ENCODE measurements around the gene PDPK1. TPM values are rescaled to one million over a fixed set of nuclear protein-coding genes. Genes with fewer than 3 reads are reported as not detected.
"Not testable (repeated sequence)": the region's sequence is repeated elsewhere in the genome, so short reads cannot be mapped to it uniquely, and the experiment has no call there.

Gene PDPK1
- total and polyA plus RNA-seq, 8 donors: 12.7 to 34.8 (median 30.9) TPM

DNA sequence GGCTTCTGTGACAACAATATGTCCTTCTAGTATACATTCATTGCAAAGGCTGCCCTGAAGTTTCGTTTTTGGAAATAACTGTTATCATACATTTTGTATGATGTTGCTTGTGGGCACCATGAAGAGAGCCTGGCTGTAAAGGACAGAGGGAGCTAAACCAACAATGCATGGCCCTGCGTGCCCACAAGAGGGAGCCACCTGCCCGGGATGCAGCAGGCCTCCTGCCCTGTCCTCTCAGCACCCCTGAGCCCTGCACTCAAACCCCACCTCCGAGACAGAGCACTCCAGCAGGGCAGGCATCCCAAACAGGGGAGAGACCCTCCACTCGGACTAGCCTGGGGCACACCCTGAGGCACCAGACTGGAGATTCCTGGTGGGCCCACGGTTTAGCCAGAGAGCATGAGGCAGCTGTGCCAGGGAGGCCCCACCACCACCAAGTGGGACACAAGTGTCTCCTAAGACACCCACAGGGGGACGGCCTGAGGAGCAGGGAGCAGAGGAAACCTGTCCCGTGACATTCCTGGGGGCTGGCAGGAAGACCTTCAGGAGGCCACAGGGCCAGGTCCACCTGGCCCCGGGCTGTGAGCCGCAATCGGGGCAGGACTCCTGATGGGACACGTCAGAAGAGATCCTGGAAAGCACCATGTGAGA, 101.4 kb downstream of the PDPK1 start:
- H3K4me3 ChIP-seq; H3K4me1 ChIP-seq; intact Hi-C loops (cut with DNase I); FAIRE-seq; H3K9me3 ChIP-seq; H3K36me3 ChIP-seq; H3K27me3 ChIP-seq; H3K27ac ChIP-seq: not testable (repeated sequence)
- WGBS, 2 donors: 0% methylated on average over 1 of the region's 12 CpGs
- TF ChIP-seq, protein P1, sequence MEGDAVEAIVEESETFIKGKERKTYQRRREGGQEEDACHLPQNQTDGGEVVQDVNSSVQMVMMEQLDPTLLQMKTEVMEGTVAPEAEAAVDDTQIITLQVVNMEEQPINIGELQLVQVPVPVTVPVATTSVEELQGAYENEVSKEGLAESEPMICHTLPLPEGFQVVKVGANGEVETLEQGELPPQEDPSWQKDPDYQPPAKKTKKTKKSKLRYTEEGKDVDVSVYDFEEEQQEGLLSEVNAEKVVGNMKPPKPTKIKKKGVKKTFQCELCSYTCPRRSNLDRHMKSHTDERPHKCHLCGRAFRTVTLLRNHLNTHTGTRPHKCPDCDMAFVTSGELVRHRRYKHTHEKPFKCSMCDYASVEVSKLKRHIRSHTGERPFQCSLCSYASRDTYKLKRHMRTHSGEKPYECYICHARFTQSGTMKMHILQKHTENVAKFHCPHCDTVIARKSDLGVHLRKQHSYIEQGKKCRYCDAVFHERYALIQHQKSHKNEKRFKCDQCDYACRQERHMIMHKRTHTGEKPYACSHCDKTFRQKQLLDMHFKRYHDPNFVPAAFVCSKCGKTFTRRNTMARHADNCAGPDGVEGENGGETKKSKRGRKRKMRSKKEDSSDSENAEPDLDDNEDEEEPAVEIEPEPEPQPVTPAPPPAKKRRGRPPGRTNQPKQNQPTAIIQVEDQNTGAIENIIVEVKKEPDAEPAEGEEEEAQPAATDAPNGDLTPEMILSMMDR (IDR thresholded peaks at IDR 0.05): peak in 1 of 4 donors; percentile 16
- DNase-seq: peak in 3 of 6 donors; percentile 55 to 66 (median 61)
- peak; percentile 66 to 93 (median 88) for ATAC-seq

DNA sequence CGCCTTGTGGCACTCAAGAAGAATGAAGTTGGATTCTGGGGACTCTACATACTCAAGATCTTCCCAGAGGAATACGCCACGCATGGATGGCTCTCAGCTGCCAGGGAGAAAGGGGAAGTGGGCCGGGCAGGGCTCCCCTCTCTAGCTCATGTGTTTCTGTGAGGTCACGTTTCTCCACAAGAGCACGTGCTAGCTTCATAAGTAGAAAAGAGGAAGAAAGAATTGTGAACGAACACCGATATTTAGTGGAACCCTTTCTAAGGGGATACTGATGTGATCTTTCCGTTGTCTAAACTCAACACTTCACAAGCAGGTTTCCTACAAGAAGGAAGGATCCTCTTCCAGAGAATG, 101.9 kb downstream of the PDPK1 start:
- FAIRE-seq; H3K4me3 ChIP-seq; DNase-seq; H3K4me1 ChIP-seq; H3K27me3 ChIP-seq; H3K36me3 ChIP-seq; intact Hi-C loops (cut with DNase I); H3K27ac ChIP-seq; H3K9me3 ChIP-seq: not testable (repeated sequence)
- ATAC-seq: peak in 3 of 4 donors; percentile 5 to 67 (median 55)
- 80 to 85% methylated on average over 6 to 7 of the region's 9 CpGs for WGBS, 2 donors

DNA sequence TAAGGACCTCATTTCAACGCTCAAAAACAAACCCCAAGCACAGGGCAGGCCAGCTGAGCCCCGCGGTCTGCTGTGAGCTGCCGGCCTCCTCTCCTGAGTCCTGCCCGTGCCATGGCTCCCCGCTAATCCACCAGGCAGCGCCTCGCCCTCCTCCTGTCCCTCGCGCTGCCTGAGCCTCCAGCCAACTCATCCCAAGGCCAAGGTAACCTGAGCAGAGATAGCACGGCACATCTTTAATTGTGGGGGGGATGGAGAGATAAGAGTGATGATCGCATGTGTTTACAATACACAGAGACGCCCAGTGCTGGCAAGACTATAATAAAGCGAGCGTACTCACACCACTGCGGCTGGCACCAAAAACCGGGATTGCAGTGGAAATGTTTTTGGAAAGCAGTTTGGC, 104.7 kb downstream of the PDPK1 start:
- H3K27ac ChIP-seq; H3K9me3 ChIP-seq; H3K36me3 ChIP-seq; DNase-seq; FAIRE-seq; ATAC-seq; H3K27me3 ChIP-seq; intact Hi-C loops (cut with DNase I); H3K4me1 ChIP-seq; H3K4me3 ChIP-seq: not testable (repeated sequence)
- 90 to 96% methylated on average over 4 to 5 of the region's 17 CpGs for WGBS, 2 donors

DNA sequence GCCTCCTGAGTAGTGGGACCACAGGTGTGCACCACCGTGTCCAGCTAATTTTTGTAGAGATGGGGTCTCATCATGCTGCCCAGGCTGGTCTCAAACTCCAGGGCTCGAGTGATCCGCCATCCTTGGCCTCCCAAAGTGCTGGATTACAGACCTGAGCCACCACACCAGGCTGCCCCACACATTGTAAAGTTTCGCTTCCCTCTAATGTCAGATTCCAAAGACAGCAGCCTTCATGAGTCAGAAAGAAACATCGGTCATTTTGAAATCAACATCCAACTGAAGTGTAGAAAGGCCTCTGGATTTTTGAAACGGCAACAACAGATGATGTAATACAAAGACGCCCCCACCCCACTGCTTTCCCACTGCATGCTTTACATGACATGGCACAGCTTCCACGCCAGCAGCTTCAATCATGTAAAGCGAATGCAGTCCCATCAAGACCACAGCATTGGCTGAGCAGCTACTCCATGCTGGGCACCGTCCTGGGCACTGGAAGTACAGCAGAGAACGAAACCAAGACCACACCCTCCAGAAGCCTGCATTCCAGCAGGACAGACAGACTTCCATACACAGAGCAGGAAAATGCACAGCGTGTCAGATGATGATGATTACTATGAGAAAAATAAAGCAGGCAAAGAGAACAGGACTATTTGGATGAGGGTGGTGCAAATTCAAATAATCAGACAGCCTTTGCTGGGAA, 107.1 kb downstream of the PDPK1 start:
- H3K27me3 ChIP-seq; intact Hi-C loops (cut with DNase I); DNase-seq; H3K36me3 ChIP-seq; FAIRE-seq; H3K4me3 ChIP-seq; H3K4me1 ChIP-seq; H3K9me3 ChIP-seq; H3K27ac ChIP-seq: not testable (repeated sequence)
- ATAC-seq: peak in 2 of 4 donors; percentile 46 to 56
- WGBS, 2 donors: no CpG with 5 or more reads among the region's 12 CpGs

DNA sequence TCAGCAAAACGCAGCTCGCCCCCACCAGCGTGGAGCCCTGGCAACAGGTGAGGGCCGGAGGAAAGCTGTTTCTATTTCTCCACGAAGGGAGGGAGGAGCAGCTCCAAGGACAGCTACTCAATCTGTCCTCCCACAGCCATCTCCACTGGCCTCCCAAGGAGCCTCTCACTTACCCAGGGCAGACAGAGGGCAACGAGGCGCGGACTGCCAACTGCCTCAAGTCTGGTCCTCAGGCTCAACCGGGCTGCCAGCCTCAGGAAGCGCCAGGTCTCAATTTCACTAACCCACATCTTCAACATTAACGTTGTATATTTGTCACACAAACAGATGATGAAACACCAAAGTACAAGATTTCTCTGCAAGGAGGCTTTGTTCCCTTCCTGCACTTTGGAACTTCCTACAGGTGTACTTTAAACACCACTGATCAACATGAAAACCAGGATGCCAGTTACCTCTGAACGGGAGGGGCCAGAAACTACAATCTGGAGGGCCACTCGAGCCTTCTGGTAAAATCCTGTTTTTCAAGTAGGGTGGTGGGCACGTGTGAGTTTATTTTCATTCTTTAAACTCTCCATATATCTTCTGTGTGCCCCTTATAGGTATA, 113.5 kb downstream of the PDPK1 start:
- H3K36me3 ChIP-seq; H3K4me3 ChIP-seq; H3K9me3 ChIP-seq; H3K4me1 ChIP-seq; DNase-seq; FAIRE-seq; H3K27me3 ChIP-seq; H3K27ac ChIP-seq; intact Hi-C loops (cut with DNase I): not testable (repeated sequence)
- peak in 1 of 4 donors; percentile 31 for ATAC-seq
- WGBS, 2 donors: no CpG with 5 or more reads among the region's 14 CpGs

Small RNA genes lying within 50 kb of the gene (microRNA-seq; reads per million reads assigned to microRNA genes)
- 0 reads per million in 2 donors for gene MIR3178

Other genes starting within 250 kb of the PDPK1 start
- 10 to 100 TPM; 12.7 to 26.5 (median 16.5) TPM for gene ABCA3, start 197.3 kb upstream of the PDPK1 start, total RNA-seq
- gene ABCA3, start 197.3 kb upstream of the PDPK1 start, polyA plus RNA-seq: 10 to 100 TPM; 22.6 to 22.8 TPM
- 1 to 10 TPM in 4 of 6 donors, under 1 TPM in 2; 0.69 to 2.6 (median 1.3) TPM for gene CCNF, start 108.6 kb upstream of the PDPK1 start, total RNA-seq
- under 1 TPM; 0.77 to 0.91 TPM for gene CCNF, start 108.6 kb upstream of the PDPK1 start, polyA plus RNA-seq
- under 1 TPM in 5 of 6 donors, not detected in 1; 0.16 to 0.82 (median 0.76) TPM for gene TEDC2, start 77.9 kb upstream of the PDPK1 start, total RNA-seq
- gene TEDC2, start 77.9 kb upstream of the PDPK1 start, polyA plus RNA-seq: 1 to 10 TPM; 1.1 to 1.4 TPM
- gene NTN3, start 66.7 kb upstream of the PDPK1 start, total RNA-seq: under 1 TPM in 3 of 6 donors, not detected in 3; 0.09 to 0.22 (median 0.20) TPM
- gene NTN3, start 66.7 kb upstream of the PDPK1 start, polyA plus RNA-seq: under 1 TPM; 0.07 to 0.08 TPM
- gene TBC1D24, start 62.9 kb upstream of the PDPK1 start, total RNA-seq: 10 to 100 TPM; 16.8 to 23.7 (median 19.7) TPM
- 10 to 100 TPM; 10.8 to 16.0 TPM for gene TBC1D24, start 62.9 kb upstream of the PDPK1 start, polyA plus RNA-seq
- 10 to 100 TPM; 39.9 to 92.3 (median 66.8) TPM for gene ATP6V0C, start 24.1 kb upstream of the PDPK1 start, total RNA-seq
- gene ATP6V0C, start 24.1 kb upstream of the PDPK1 start, polyA plus RNA-seq: 100 to 1,000 TPM in 1 of 2 donors, 10 to 100 TPM in 1; 59.8 to 124 TPM
- gene AMDHD2, start 17.6 kb upstream of the PDPK1 start, total RNA-seq: 10 to 100 TPM in 4 of 6 donors, 1 to 10 TPM in 2; 8.0 to 18.7 (median 10.9) TPM
- 10 to 100 TPM; 27.7 to 36.3 TPM for gene AMDHD2, start 17.6 kb upstream of the PDPK1 start, polyA plus RNA-seq
- gene CEMP1, start 6.6 kb upstream of the PDPK1 start, total RNA-seq: under 1 TPM; 0.12 to 0.92 (median 0.62) TPM
- 1 to 10 TPM; 1.1 to 1.2 TPM for gene CEMP1, start 6.6 kb upstream of the PDPK1 start, polyA plus RNA-seq
- 1 to 10 TPM; 4.5 to 8.9 (median 6.7) TPM for gene KCTD5, start 144.5 kb downstream of the PDPK1 start, total RNA-seq
- 1 to 10 TPM; 6.3 to 7.7 TPM for gene KCTD5, start 144.5 kb downstream of the PDPK1 start, polyA plus RNA-seq
- under 1 TPM; 0.22 to 0.69 (median 0.50) TPM for gene PRSS27, start 182.2 kb downstream of the PDPK1 start, total RNA-seq
- 1 to 10 TPM; 2.0 to 2.1 TPM for gene PRSS27, start 182.2 kb downstream of the PDPK1 start, polyA plus RNA-seq
- gene SRRM2, start 214.6 kb downstream of the PDPK1 start, total RNA-seq: 100 to 1,000 TPM; 244 to 448 (median 301) TPM
- gene SRRM2, start 214.6 kb downstream of the PDPK1 start, polyA plus RNA-seq: 1,000 to 10,000 TPM in 1 of 2 donors, 100 to 1,000 TPM in 1; 850 to 1,932 TPM
- gene ELOB, start 239.3 kb downstream of the PDPK1 start, total RNA-seq: 100 to 1,000 TPM in 2 of 6 donors, 10 to 100 TPM in 4; 69.9 to 107 (median 95.0) TPM
- 100 to 1,000 TPM; 157 to 318 TPM for gene ELOB, start 239.3 kb downstream of the PDPK1 start, polyA plus RNA-seq
- not detected for gene PRSS33, start 249.5 kb downstream of the PDPK1 start, total RNA-seq
- gene PRSS33, start 249.5 kb downstream of the PDPK1 start, polyA plus RNA-seq: under 1 TPM in 1 of 2 donors, not detected in 1; 0.05 TPM

All from pancreas (tissue), 10 donors.